ENCODE results near the gene LTF.
"Not testable (repeated sequence)": the region's sequence is repeated elsewhere in the genome, so short reads cannot be mapped to it uniquely, and the experiment has no call there.

LTF gene

GRCh38 chr3:46398186-46398955, 66.3 kb downstream of the LTF start:
- in situ Hi-C loops (cut with HindIII; ENCODE audit: low sequenced_read_pairs): no loop called here

- in situ Hi-C loops (cut with HindIII; ENCODE audit: low sequenced_read_pairs): no loop called here
These were observed 67.6 kb downstream of the LTF start for GRCh38 chr3:46397111-46397510.

- in situ Hi-C loops (cut with HindIII; ENCODE audit: low sequenced_read_pairs): no loop called here
These were observed 68.8 kb downstream of the LTF start for GRCh38 chr3:46395766-46396530.

GRCh38 chr3:46395210-46395661, 69.5 kb downstream of the LTF start:
- in situ Hi-C loops (cut with HindIII; ENCODE audit: low sequenced_read_pairs): no loop called here

GRCh38 chr3:46393554-46394434, 70.9 kb downstream of the LTF start:
- in situ Hi-C loops (cut with HindIII; ENCODE audit: low sequenced_read_pairs): no loop called here

GRCh38 chr3:46393011-46393410, 71.7 kb downstream of the LTF start:
- in situ Hi-C loops (cut with HindIII; ENCODE audit: low sequenced_read_pairs): no loop called here

GRCh38 chr3:46391526-46391925, 73.2 kb downstream of the LTF start:
- in situ Hi-C loops (cut with HindIII; ENCODE audit: low sequenced_read_pairs): not testable (repeated sequence)

GRCh38 chr3:46389306-46389705, 75.4 kb downstream of the LTF start:
- in situ Hi-C loops (cut with HindIII; ENCODE audit: low sequenced_read_pairs): no loop called here

- in situ Hi-C loops (cut with HindIII; ENCODE audit: low sequenced_read_pairs): not testable (repeated sequence)
These were observed 75.9 kb downstream of the LTF start for GRCh38 chr3:46388847-46389246.

GRCh38 chr3:46386205-46386604, 78.5 kb downstream of the LTF start:
- in situ Hi-C loops (cut with HindIII; ENCODE audit: low sequenced_read_pairs): no loop called here
